CD4-positive, alpha-beta T cell (primary cell): Measurements from ENCODE around the gene PPP1R3E. TPM values are rescaled to one million over a fixed set of nuclear protein-coding genes. Genes with fewer than 3 reads are reported as not detected.
A peak's percentile ranks its signal among the peaks of the same experiment; 100 is the strongest.

Experiments used
- ATAC-seq: fragments of 200-7000 bp; cut with Tn5 transposase; one replicate; pipeline ENCODE4 v1.10.0; 2022; ENCODE audit warnings: mild to moderate bottlenecking; ENCODE audit not compliant: poor library complexity
- CTCF ChIA-PET: fragments of 350-600 bp; sonication (Branson Sonifier 250); formaldehyde crosslinking; loops from one replicate; lab custom pipeline; 2021; ENCODE audit warnings: antibody characterized with exemption, inconsistent platforms; lab: Charles Lee
- POLR2A ChIA-PET: fragments of 350-600 bp; sonication (Branson Sonifier 250); formaldehyde crosslinking; loops from one replicate; lab custom pipeline; 2021; ENCODE audit warnings: antibody characterized with exemption, inconsistent platforms; lab: Charles Lee
- DNase-seq, 14 experiments: peaks; one replicate each; pipeline ENCODE4 v3.0.0-alpha.2; 2013 to 2020; ENCODE audit warnings: mixed read lengths in 2 of 14
- H3K27ac ChIP-seq, 2 donors: one replicate each; pipeline versions ENCODE4 v1.5.1 to v1.7.0; 2013; ENCODE audit warnings: low read length in 2 of 2, low read depth in 1 of 2, mild to moderate bottlenecking in 1 of 2
- H3K27me3 ChIP-seq, 2 experiments: 1 replicate in 1 of 2; 2 replicates in 1 of 2; pipeline versions ENCODE4 v1.6.1 to v1.7.0; 2013; ENCODE audit warnings: low read length in 2 of 2, control low read depth in 1 of 2, mild to moderate bottlenecking in 1 of 2, moderate library complexity in 1 of 2; ENCODE audit not compliant: insufficient read depth in 2 of 2, control insufficient read depth in 1 of 2
- H3K36me3 ChIP-seq: one replicate; pipeline ENCODE4 v1.6.1; 2013; ENCODE audit warnings: low read length, control low read depth; ENCODE audit not compliant: insufficient read depth
- H3K4me1 ChIP-seq: one replicate; pipeline ENCODE4 v1.6.1; 2013; ENCODE audit warnings: low read length, control low read depth; ENCODE audit not compliant: insufficient read depth
- H3K4me3 ChIP-seq: one replicate; pipeline ENCODE4 v1.5.1; 2013; ENCODE audit warnings: mild to moderate bottlenecking, low read length, moderate library complexity
- H3K9me3 ChIP-seq, 2 experiments: 1 replicate in 1 of 2; 2 replicates in 1 of 2; pipeline versions ENCODE4 v1.6.1 to v1.7.0; 2013; ENCODE audit warnings: low read length in 2 of 2, mild to moderate bottlenecking in 2 of 2, control low read depth in 1 of 2, moderate library complexity in 1 of 2; ENCODE audit not compliant: control insufficient read depth in 1 of 2, insufficient read depth in 1 of 2
- H3K27ac Mint-ChIP-seq: one replicate; pipeline ENCODE4 v1.8.0; 2020; ENCODE audit warnings: mixed read lengths
- H3K27me3 Mint-ChIP-seq: one replicate; pipeline ENCODE4 v1.8.0; 2021; ENCODE audit warnings: mixed read lengths
- H3K36me3 Mint-ChIP-seq: one replicate; pipeline ENCODE4 v1.8.0; 2021; ENCODE audit warnings: low read depth, mixed read lengths
- H3K4me1 Mint-ChIP-seq: one replicate; pipeline ENCODE4 v1.8.0; 2021; ENCODE audit warnings: low read depth, mixed read lengths
- H3K4me3 Mint-ChIP-seq: one replicate; pipeline ENCODE4 v1.8.0; 2020; ENCODE audit warnings: mild to moderate bottlenecking, mixed read lengths
- H3K9me3 Mint-ChIP-seq: one replicate; pipeline ENCODE4 v1.8.0; 2020; ENCODE audit warnings: mixed read lengths
- CTCF ChIP-seq: fragments of 200-600 bp; IDR thresholded peaks from one replicate; pipeline ENCODE4 v1.8.0; 2022; ENCODE audit warnings: antibody characterized with exemption, mild to moderate bottlenecking
- intact Hi-C, 2 experiments: fragments of 100-400 bp; cut with DNase I in 1 of 2; cut with micrococcal nuclease in 1 of 2; formaldehyde crosslinking; loops; one replicate each; pipeline versions ENCODE4 v1.15.1 to v1.9.0; 2023 to 2025; cut with DNase I, micrococcal nuclease
- total RNA-seq, 174 experiments: library from RNA in 2 of 174; stranded (reverse) in 2 of 174; gene quantifications; one replicate each; pipeline ENCODE4 v1.2.3 and lab custom pipeline; 2021 to 2026

The PPP1R3E gene
- total RNA-seq, 2 experiments from 2014 or later: 51.0 to 53.8 TPM

- Histone ChIP-seq H3K27ac (no peak overlapping the region), H3K27me3 (no peaks in the 10 kb centered on the region), H3K9me3 (no peaks in the 10 kb centered on the region), H3K4me3 (no peak overlapping the region), H3K36me3 (peaks cover 14% of the 10 kb centered on the region), H3K4me1 (peaks cover 13% of the 10 kb centered on the region)
- peak; percentile 28 to 87 (median 48) for DNase-seq
- peaks cover 28% of the 10 kb centered on the region for H3K4me1 Mint-ChIP-seq
- H3K27ac Mint-ChIP-seq: peak overlapping the region; percentile 37
- TF ChIP-seq CTCF: peak; percentile 86
- intact Hi-C loops: loop anchor here (1.0 to 10.0 kb wide), 5 partner anchors 9 to 370 kb away; partner anchors contain the start of genes HOMEZ (in 1 of the 2) and PRMT5 (in 1 of the 2)
- peak overlapping the region; percentile 27 for H3K4me3 Mint-ChIP-seq
- ChIA-PET POLR2A (interaction anchor here (0.7 to 2.8 kb wide), 5 partner anchors 8 to 288 kb away, joined by 3 to 17 read pairs (median 3); partner anchors contain the start of genes HOMEZ and PABPN1), CTCF (interaction anchor here (1.0 to 2.1 kb wide), 7 partner anchors 9 to 30 kb away, joined by 3 to 23 read pairs (median 4); partner anchors contain the start of genes HOMEZ and PABPN1)
- H3K9me3 Mint-ChIP-seq: no peaks in the 10 kb centered on the region
- peaks cover 22% of the 10 kb centered on the region for H3K36me3 Mint-ChIP-seq
- peak; percentile 88 for ATAC-seq
- H3K27me3 Mint-ChIP-seq: no peaks in the 10 kb centered on the region
Measured at GRCh38 chr14:23294734-23295561, 7.7 kb downstream of the PPP1R3E start.

GRCh38 chr14:23286902-23287479 lies 15.7 kb downstream of the PPP1R3E start:
- Histone ChIP-seq H3K36me3 (no peaks in the 10 kb centered on the region), H3K27ac (peak overlapping the region; percentile 79 to 81), H3K9me3 (no peaks in the 10 kb centered on the region), H3K27me3 (no peaks in the 10 kb centered on the region), H3K4me1 (peaks cover 17% of the 10 kb centered on the region), H3K4me3 (peak overlapping the region; percentile 81)
- DNase-seq: no peak
- Mint-ChIP-seq H3K9me3 (no peaks in the 10 kb centered on the region), H3K27me3 (no peaks in the 10 kb centered on the region), H3K4me3 (peak overlapping the region; percentile 95), H3K4me1 (peaks cover 32% of the 10 kb centered on the region), H3K36me3 (peaks cover 10% of the 10 kb centered on the region), H3K27ac (peak overlapping the region; percentile 94)
- TF ChIP-seq CTCF: no peak
- ChIA-PET POLR2A (interaction anchor here (0.6 to 4.9 kb wide), 11 partner anchors 8 to 521 kb away, joined by 3 to 104 read pairs (median 6); partner anchors contain the start of genes ACIN1, C14orf119, HAUS4 and OXA1L), CTCF (interaction anchor here (0.6 to 2.5 kb wide), 3 partner anchors 8 to 108 kb away, joined by 3 to 23 read pairs (median 16); no protein-coding TSS in a partner anchor)
- intact Hi-C loops: loop anchor here (1.0 to 10.0 kb wide), 7 partner anchors 8 to 702 kb away; partner anchors contain the start of genes ACIN1 (in 2 of the 2), C14orf119 (in 2 of the 2), PABPN1 (in 2 of the 2) and DAD1 (in 1 of the 2)
- ATAC-seq: no peak
